Measurements from ENCODE around the gene FOXF1. TPM values are rescaled to one million over a fixed set of nuclear protein-coding genes. Genes with fewer than 3 reads are reported as not detected.

FOXF1 gene
- total RNA-seq, 1 donor from 2014 or later, result 4.2 TPM

DNA sequence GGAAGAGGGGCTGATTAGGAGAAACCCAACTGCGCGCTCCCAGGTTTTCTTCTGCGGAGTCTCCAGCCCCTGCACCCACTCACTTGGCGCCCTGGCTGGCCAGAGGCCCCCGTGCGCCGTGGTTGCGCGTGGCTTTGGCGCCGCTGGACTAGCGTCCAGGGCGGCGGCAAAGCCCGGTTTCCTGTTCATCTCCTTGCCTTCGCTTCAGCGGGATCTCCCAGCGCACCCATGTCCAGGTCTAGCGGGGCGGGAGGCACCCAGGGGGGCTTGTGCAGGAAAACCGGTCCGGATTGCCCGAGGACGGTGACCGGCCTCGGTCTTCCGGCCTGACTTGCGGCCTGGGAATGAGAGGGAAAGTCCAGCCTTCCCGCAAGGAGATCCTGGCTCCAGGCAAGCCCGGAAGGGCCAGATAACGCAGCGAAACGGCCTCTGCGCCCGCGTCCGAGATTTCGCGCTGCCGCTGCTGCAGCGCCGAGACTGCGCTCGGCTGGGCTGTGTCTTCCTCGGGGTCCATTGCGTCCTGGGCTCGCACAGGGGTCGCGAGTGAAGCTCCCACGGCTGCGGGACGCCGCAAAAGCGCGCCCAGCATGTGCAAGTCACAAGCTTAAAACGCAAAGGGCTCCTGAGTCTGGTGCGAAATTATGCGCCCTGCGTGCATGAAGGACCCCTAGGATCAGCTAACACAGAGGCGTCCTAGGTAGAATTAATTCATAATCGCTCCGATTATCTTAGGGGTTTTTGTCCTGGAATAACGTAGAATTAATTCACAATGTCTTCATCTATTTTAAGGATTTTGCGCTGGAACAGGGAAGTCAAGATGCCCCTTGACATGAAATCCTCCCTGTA is 5.7 kb downstream of the FOXF1 start:
- no peak for DNase-seq (ENCODE audit: low spot score)

DNA sequence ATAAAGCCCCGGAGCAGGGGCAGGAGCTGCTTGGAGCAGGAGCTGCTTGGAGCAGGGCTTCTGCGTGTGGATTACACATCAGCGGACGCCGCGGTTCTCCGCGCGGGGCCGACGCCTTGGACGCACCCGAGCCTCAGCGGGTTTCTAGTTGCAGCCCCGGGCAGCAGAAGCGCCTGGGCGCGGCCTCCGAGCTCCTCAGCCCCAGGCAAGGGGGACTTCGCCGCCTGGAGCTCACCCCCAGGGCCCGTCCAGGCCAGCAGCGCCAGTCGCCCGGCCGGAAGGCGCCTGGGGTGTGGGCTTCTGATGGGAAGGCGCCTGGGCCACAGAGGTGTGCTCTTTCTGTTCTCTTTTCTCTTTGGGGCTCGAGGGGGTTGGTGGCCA is 6.3 kb downstream of the FOXF1 start:
- no peak for DNase-seq (ENCODE audit: low spot score)

DNA sequence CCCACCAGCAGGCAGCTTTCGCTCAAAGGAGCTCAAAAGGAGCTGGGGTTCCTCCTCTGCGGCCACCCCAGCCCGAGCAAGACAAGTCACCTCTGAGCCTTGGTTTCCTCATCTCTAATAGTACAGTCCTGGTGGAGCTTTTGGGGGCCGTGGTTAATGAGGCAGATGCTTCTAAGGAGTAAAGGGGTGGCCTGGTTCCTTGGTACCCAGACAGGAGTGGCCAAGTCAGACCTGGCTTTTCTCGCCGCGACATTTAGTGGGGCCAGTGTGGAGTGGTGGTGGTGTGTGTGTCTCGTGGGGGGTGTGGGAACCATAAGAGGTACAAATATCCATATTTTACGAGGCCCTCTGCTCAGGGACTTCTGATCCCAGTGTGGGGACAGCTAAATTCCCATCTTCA is 6.7 kb downstream of the FOXF1 start:
- DNase-seq (ENCODE audit: low spot score), result no peak

DNA sequence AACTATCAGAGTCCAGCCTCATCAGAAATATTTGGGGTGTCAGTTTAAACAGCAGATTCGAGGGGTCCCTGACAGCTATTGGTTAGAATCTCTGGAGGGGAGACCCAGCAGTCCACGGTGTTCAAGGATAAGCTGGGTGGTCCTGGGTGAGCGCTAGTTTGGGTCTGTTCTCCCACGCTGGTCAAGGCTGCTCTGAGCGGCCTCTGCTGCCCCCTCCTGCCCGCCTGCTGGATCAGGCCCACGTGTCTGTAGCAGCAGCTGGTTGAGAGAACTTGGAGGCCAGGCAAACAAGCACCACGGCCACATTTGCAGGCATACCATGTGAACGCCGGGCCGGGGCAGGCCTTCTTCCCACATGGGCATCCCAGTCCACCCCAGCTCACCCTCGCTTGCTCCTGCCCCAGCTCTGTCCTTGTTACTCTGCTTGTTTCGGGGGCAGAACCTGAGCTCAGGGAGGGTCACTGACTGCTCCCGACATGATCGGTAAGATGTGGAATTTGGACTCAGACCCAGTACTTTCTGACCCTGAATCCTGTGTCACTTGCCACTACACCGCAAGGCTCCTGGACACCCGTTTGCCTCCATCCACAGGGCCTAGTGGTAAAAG is 7.4 kb downstream of the FOXF1 start:
- DNase-seq (ENCODE audit: low spot score), result no peak

DNA sequence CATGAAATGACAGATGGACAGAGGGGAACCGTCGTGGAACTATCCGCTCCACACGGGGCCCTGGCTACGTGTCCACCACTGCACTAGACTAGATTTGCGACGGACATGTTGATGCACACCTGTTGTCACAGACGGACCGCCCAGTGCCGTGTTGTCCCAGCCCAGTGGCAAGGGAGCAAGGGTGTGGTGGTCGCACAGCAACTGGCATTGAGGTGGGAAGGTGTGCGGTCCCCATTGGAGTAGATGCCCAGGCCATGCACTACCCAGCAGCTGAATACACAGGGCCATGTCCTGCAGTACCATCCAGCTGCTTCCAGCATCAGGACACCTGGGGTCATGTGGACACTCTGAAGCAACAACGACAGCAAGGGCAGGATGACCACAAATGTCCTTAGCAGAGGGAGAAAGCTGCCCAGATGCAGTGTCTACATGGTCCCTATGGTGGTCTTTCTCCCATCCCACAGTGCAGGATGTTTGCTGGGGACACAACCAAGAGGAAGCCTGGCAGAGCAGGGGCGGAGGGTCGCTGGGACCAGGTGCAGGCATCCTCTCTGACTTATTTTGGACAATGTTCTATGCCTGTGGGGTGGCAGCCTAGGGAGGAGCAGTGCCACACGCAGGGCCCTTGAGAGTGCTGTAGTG is 8.8 kb downstream of the FOXF1 start:
- no peak for DNase-seq (ENCODE audit: low spot score)

DNA sequence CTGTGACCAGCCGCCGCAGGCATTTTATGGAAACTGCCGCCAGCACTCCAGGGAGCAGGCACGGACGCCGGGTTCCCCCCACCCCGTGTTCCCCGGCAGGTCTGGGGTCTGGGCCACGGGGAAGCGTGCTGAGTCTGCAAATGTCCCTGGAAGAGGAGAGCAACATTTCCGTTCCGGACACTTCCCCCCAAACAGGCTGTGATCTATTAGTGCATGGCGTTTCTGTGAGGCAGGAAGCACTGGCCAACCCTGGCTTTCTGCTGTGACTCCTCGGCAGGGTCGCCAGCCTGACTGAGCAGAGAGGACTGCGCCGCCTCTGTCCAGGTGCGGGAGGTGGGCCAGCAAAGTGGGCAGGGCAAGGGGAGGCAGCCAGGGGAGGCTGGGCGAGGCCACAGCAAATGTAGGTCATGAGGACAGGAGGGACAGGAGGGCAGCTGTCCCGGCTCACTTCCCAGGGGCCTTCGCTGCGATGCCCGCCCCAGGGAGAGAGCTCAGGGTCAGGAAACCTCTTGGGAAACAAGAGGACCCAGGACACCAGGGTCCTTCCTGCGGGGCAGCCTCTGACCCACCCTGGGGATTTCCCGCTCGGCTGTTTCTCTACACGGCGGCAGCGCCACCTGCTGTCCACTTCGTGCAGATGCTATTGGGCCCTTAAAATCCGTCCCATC is 9.5 kb downstream of the FOXF1 start:
- no peak for DNase-seq (ENCODE audit: low spot score)

DNA sequence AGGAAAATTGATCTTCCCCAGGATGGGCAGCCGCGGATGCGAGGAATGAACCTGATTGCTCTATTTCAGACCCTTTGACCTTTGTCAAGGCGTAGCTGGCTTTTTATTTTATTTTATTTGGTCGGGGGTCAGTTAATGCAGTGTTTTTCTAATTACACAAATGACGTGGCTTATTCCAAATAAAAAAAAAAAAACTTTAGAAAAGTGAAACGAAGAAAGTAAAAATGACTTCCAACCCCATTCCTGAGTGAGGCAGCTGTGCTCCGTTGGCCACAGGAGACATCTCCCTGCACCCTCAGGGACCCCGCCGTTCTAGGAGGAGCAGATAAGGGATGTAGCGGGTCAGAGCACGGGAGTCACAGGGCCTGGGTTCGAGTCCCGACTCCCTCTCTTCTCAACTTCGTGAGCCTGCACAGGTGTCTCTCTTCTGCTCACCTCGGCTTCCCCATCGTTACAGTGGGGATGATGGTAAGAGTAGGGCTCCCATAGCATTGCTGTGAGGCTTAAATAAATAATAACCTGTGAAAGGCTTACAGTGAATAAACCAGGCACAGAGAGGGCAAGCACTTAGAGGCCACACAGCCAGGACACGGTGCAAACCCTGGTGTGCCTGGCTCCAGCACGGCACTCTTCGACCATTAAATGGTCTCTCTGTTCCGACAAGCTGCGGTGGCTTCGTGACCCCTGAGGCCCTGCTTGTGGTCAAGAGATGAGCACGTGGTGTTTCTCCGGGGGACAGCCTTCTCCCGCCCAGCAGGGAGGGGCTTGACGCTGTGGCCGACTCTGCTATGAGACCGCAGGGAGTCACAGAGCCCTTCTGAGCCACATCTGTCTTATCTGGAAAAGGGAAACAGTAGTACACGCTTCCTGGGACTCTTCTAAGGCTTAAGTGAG is 10.2 kb downstream of the FOXF1 start:
- DNase-seq (ENCODE audit: low spot score), result no peak

DNA sequence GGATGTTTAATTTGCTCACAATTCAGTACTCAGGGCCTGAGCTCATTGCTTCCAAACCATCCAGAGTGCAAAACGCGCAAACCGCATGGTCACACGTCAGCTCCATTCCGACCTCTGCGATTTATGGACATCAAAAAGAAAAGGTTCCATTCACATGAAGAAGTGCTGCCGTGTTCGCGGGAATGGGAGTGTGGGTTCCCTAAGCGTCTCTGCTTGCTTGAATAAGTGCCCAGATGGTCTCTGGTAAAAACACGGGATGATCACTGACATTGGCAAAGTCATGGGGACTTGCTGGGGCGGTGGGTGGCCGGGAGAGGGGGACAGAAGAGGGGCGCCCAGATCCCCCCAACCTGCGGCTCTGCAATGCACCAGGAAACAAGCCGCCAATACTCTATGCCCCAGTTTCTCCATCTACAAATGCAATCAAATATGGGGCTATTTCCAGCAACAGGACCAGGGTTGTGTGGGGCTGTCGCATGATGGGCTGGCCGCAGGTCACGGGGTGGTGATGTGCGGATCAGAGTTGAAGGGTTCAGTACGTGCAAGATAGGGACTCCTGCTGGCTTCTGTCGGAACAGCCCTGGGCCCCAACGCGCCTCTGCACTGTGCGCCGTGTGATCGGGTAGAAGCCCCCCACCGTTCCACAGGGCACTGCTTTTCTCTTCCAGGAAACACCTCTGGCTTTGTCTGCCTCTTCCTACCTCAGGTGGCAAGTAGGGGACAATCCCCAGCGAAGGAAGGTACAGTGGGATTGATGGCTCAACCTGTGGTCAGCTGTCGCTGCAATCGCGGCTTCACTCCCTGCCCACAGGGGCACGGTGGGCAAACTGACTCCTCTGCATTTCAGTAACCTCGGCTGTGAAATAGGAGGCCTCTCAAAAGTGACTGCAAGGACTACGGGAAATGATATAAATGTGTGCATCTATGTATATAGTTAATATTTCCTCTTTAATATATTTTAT is 11.2 kb downstream of the FOXF1 start:
- no peak for DNase-seq (ENCODE audit: low spot score)

DNA sequence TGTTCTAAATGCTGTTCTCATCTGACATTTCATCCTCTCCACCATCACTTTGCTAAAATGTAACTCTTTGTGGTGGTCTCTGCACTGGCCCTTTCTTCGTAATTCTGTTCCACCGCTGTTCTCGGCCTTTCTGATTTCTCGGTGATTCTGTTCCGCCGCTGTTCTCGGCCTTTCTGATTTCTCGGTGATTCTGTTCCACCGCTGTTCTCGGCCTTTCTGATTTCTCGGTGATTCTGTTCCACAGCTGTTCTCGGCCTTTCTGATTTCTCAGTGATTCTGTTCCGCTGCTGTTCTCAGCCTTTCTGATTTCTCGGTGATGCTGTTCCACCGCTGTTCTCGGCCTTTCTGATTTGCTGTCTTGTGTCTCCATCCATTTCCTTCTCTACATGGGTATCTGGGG is 12.3 kb downstream of the FOXF1 start:
- DNase-seq (ENCODE audit: low spot score), result no peak

DNA sequence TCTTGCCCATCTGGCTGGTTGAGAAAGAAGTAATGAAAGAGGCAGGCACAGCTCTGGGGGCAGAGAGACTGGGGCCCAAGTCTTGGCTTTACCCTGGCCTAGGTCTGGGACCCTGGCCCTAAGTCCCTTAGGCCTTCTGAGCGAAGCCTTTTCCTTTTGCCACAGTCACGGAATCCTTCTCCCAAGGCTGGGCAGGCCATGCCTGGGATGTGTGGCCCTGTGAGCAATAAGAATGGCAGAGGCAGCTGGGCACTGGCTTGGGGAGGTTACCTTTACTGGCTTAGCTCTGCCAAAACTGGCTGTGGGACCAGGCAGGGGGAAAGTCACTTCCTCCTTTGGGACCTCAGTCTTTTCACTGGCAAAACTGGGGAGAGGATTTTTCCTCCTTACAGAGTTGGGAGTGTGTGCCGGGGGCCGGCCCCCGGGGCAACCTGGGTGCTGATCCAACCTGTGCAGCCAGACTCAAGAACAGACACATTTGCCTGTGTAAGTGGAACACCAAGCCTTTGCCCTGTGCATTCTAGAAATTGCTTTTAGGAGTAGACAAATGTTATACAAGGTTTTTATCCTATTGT is 12.9 kb downstream of the FOXF1 start:
- DNase-seq (ENCODE audit: low spot score), result no peak

DNA sequence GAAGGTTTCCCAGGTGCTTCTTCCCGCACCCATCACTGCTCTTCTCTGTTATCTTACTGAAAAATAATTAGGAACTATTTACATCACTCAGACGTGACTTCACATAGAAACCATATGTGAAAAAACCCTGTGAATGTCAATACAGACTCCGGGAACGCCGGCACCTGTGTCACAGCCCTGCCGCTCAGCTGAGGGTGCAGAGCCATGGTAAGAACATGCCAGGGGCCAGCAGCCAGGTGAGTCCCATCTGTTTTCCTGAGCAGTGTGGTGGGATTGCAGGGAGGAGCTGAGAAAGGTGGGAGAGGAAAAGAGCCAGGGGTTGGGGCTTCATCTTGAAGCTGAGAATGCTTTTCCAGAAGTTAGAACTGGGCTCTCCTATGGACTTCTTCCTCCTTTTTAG is 13.7 kb downstream of the FOXF1 start:
- no peak for DNase-seq (ENCODE audit: low spot score)

DNA sequence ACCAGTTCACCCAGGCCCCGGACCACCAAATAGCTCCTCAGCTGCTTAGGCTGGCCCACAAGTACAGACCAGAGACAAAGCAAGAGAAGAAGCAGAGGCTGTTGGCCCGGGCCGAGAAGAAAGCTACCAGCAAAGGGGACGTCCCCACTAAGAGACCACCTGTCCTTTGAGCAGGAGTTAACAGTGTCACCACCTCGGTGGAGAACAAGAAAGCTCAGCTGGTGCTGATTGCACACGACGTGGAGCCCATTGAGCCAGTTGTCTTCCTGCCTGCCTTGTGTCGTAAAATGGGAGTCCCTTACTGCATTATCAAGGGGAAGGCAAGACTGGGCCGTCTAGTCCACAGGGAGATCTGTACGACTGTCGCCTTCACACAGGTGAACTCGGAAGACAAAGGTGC is 15.4 kb downstream of the FOXF1 start:
- no peak for DNase-seq (ENCODE audit: low spot score)

DNA sequence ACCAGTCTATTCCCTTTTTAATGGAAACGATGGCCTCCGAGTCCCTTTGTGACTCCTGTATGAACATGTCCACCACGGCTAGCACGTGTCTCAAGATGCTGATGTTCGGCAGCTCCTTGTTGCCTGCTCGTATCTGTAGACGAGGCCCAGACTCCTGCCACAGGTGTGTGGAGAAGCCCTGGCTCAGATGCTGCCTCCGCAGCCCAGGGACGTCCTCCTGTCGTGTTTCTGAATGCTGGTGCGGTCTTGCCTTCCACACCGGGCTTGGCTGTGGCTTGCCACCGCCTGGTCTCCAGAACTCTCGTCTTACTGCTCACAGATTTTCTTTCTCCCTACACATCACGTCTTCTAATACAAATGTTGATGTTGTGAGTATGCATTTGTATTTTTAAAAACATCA is 17.0 kb downstream of the FOXF1 start:
- no peak for DNase-seq (ENCODE audit: low spot score)

DNA sequence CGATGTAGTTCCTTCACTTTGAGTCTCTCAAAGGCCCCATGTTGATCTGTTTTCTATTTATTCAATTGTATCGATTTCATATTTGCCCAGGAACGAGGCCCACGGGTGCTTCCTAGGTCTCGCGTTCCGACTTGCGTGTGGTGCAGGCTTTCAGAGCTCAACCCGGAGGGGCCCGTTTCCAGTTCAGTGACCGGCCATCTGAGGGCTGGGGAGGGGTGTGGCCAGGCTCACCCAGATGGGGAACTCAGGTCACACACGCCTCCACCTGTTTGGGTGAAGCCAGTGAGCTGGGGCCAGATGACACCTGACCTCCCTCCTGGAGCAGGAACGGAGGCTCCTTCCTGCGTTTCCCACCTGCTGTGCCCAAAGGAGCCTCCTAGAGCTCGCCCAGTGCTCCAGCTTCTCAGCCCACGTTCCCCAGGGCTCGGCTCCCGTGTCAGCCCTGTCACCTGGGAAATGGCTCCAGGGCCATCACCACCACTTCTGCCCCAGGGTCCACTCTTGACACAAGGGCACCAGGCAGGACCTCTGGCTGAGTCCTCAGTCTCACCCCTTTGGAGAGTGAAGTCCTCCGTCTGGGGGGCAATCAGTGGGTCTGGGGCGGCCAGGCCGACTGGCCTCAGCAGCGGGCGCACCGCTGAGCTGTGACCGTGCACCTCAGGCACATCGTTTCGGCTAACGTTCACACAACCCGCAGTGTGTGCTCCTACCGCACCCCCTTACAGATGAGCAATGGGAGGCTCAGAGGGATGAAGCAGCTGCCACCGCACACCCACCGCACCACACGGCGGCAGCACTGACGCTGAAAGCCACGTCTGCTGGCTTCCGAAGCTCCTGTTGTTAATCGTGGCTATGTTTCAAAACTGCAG is 18.0 kb downstream of the FOXF1 start:
- no peak for DNase-seq (ENCODE audit: low spot score)

DNA sequence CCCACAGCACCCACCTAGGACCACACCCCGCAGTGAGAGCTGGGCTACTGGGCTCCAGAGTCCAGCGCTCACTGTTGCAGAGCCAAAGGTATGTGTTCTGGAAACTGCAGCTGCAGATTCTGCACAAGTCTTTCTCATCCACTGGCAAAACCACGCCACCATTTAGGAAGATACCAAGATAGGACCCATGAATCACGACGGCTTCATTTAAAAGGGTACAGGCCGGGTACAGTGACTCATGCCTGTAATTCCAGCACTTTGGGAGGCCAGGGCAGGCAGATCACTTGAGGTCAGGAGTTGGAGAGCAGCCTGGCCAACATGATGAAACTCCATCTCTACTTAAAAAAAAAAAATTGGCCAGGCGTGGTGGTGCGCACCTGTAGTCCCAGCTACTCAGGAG is 18.8 kb downstream of the FOXF1 start:
- no peak for DNase-seq (ENCODE audit: low spot score)

DNA sequence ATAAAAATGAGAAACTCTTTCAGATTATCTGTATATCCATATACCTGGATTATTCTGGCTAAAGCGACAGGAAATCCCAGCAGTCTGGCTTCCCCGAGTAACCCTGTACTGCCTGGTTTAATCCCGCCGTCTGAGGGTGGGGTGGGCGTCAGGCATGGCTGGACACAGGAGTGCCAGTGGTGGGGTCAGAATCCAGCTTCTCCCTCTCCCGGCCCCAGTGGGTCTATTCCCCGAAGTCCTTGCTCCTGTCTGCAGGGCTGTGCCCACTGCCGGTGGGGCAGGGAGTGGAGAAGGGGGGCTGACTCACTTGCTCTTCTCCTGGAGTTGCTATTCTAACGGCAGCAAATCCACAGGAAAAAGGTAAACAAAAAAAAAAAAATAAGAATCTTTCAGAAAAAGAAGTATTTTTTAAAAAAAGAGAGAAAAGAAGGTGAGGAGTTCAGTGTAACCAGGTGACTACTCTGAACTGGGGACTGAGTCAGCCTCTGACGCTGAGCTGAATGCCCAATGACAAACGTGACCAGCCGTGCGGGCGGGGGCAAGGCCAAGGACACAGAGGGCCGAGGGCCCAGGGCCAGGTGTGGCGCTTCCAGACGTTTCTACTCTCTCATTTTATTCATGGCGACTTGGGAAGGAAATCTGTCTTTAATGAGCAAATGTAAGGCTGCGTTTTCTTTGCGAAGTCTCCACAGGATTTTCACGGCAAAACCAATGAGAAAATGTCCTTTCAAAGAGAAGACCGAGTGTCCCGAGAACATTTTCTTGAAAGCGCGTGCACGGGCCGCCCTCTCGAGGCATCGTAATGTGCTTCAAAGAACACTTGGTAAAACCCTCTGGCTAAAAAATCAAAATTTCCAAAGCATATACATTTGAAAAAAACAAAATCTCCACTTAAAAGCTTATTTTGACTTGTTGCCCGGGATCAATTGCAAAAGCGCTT is 20.2 kb downstream of the FOXF1 start:
- DNase-seq (ENCODE audit: low spot score), result no peak

DNA sequence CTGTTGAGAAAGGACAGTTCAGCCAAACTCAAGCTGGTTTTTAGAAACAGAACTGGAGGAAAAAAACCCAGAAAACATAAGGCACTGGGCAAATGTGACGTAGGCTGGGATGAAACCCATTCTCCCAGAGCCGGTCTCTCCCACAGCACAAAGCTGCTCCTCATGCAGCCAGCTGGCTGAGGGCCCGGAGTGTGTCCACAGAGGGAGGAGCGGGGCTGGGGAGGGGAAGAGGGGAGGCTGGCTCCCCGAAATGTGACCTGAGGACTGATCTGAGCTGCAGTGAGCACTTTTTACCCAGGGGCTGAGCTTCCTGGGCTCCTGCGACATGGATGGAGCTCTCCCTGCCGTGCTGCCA is 20.8 kb downstream of the FOXF1 start:
- DNase-seq (ENCODE audit: low spot score), result no peak
